Suppressor macrophage (primary cell): ENCODE data around the gene GYG2.
A peak's percentile ranks its signal among the peaks of the same experiment; 100 is the strongest.

Source experiments
- DNase-seq, 4 experiments: peaks; one replicate each; pipeline ENCODE4 v3.0.0-alpha.2; 2020 to 2022

The GYG2 gene

GRCh38 chrX:2817036-2817435, 11.7 kb upstream of the GYG2 start:
- no peak for DNase-seq

- DNase-seq: peak; percentile 3 to 30 (median 12)
Observed at GRCh38 chrX:2819345-2820135, 9.2 kb upstream of the GYG2 start.

- DNase-seq: no peak
Observed at GRCh38 chrX:2820136-2820771, 8.5 kb upstream of the GYG2 start.

- no peak for DNase-seq
Observed at GRCh38 chrX:2823795-2824386, 4.8 kb upstream of the GYG2 start.

GRCh38 chrX:2824886-2825285, 3.8 kb upstream of the GYG2 start:
- no peak for DNase-seq

- DNase-seq: peak in 1 of 4 experiments; percentile 14
Observed at GRCh38 chrX:2828959-2829411, 255 bp downstream of the GYG2 start.

- no peak for DNase-seq
Observed at GRCh38 chrX:2829469-2830246, 928 bp downstream of the GYG2 start.

- no peak for DNase-seq
Observed at GRCh38 chrX:2831471-2832228, 2.9 kb downstream of the GYG2 start.

GRCh38 chrX:2837961-2838360, 9.2 kb downstream of the GYG2 start:
- no peak for DNase-seq

- no peak for DNase-seq
Observed at GRCh38 chrX:2840961-2841360, 12.2 kb downstream of the GYG2 start.

GRCh38 chrX:2841537-2841936, 12.8 kb downstream of the GYG2 start:
- DNase-seq: no peak

GRCh38 chrX:2846992-2847391, 18.3 kb downstream of the GYG2 start:
- no peak for DNase-seq

- DNase-seq: no peak
Observed at GRCh38 chrX:2848871-2849301, 20.2 kb downstream of the GYG2 start.

GRCh38 chrX:2854918-2855317, 26.2 kb downstream of the GYG2 start:
- DNase-seq: no peak

GRCh38 chrX:2855761-2856160, 27.0 kb downstream of the GYG2 start:
- no peak for DNase-seq

GRCh38 chrX:2857566-2857965, 28.8 kb downstream of the GYG2 start:
- no peak for DNase-seq

GRCh38 chrX:2859197-2859797, 30.6 kb downstream of the GYG2 start:
- DNase-seq: no peak

GRCh38 chrX:2862404-2862803, 33.7 kb downstream of the GYG2 start:
- no peak for DNase-seq

GRCh38 chrX:2863646-2864045, 34.9 kb downstream of the GYG2 start:
- DNase-seq: no peak

GRCh38 chrX:2867206-2867605, 38.5 kb downstream of the GYG2 start:
- DNase-seq: no peak

GRCh38 chrX:2870650-2871049, 41.9 kb downstream of the GYG2 start:
- DNase-seq: no peak

GRCh38 chrX:2871831-2872230, 43.1 kb downstream of the GYG2 start:
- DNase-seq: no peak
